Activated T-helper 1 cell treated with anti-CD3 and anti-CD28 coated beads, Interleukin-2, amount 50 U/mL, for 16 hours (primary cell): ENCODE measurements around the gene CYTH1.

Experiments
- DNase-seq, 2 donors: peaks; one replicate each; pipeline ENCODE4 v3.0.0-alpha.2; 2020; ENCODE audit warnings: low read depth in 1 of 2, low spot score in 1 of 2

The CYTH1 gene

DNA sequence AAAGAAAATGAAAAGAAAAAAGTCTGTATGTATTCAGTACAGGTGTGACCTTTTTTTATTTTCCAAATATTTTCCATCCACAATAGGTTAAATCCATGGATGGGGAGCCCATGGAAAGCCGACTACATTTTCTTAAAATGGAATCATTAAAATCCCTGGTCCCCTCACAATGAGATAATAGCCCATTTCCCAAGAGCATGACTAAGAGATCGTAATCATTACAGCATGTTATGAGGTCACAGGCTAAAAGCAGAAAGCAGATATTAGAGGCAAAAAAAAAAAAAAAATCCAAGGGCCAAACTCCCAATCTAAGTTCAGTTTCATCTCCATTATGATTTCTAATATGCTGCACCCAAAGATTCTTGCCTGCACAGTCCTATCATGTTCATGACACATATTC lies 44.7 kb downstream of the CYTH1 start:
- DNase-seq: no peak

DNA sequence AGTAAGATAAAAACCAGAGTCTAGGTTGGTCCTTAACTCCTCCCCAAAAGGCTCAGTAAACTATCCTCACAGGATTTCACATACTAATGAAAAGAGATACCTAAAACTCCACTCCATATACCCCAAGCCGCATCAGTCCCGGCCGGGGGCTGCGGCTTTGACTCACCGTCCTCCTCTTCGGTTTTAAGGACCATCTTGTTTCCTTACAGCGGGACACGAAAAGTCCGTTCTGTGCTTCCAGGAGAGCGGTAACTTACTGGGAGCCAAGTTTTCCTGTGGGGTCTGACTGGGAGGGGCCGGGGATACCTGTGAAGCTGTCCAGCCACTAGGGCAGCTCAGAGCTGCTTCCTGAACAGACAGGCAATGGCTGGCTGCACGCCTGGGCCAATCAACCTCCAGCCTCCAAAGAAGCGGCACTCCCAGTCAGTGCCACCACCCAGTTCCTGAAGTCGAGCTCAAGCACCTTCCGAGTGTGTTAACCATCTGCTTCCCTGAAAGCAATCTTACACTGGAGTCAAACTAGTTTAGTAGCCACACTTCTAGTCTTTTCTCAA lies 45.5 kb downstream of the CYTH1 start:
- peak in 1 of 2 donors; percentile 40 for DNase-seq

DNA sequence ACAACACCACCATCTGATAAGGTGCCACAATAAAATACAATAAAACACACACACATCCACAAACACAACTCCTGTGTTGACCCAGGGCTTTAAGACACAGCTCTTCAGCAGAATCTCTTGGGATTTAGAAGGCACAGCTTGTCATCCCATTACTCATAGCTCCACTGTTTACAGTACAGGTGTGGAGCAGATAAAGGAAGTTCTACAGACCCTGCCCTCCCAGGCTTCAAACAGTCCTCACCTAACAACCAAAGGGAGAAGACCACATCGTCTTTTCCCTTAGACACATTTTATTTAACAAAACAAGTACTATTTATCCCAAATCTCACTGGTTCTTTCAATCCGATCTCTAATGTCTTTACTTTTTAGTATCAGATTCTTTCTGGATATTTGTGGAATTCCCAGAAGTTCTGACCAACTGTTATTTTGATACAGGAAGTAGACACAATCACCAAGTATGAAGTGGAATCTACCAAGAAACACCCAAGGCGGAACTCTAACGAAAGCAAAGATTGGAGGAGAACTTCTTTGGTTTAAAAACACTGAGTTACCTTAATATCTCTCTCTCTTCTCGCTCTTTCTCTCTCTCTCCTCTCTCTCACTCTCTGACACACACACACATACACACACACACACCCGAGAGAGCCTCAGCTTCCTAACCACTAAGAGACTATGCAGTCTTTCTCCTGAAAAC lies 46.1 kb downstream of the CYTH1 start:
- DNase-seq: no peak

DNA sequence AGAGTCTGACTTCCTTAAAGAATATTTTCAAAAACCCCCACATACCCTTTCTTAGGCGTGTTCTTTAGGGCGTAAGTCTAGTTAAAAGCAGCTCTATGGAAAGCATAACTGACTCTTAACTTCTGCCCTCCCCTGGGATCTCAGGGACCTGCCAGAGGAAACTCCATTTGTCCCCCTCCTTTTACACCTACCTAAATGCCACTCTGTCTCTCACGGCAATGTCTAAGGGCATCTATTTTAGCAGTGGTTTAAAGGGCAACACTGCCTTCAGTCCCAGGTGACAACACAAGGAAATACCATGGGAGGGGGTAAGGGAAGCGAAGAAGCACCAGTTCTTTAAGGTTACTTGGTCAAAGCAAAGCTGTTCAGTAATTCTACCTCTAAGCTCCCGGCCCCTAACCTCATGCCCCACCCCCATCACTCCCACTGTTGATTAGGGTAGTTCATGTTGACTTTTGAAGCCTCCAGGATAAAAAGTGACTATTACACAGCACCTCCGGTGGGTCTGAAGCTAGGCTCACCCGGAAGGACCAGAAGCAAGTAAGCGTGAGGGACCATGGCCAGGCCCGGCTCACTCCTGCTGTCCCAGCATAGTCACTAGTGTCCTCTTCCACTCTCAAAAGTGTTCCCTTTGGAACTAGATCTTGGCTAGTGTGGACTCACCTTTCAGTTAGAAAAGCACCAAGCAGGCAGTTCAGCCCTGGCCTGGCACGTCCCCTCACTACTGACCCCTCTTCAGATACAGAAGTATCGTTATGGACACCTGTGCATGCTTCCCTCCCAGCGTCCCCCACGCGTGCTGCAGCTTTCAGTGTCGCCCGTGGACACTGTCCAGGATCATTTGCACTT lies 47.1 kb downstream of the CYTH1 start:
- no peak for DNase-seq

DNA sequence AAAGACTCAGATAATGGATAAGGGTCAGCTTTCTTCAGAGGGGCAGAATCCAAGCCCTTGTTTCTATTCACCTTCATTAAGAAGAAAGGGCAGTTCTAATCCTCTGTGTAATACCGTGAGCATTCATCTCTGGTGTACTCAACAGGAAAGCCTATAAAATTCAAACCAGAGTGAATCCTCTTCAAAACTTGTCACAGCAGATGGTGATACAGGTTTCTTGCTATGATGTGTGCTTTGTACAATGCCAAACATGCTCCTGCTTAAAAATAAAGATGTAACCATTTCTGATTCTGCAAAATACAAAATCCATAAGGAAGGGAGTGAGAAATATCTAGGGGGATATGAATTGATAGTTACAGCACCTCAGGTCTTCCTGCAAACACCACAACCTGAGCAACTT lies 49.7 kb downstream of the CYTH1 start:
- no peak for DNase-seq

DNA sequence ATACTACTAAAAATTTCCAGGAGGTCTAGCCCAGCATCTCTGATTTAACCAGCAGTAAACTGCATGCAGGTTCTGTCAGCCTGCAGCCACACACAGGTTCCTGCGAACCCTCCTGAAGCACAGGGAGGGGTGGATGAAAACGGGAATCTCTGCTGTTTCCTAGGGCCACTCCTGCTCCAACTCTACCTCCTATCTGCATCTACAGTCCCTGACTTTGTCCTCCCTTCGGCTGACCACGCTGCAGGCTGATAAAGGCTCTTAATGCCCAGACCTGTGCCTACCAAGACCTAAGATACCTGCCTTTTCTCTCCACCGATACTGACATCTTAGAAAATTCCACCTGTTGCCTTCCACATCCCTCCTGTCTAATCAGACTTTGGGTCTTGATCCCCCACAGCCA lies 50.2 kb downstream of the CYTH1 start:
- no peak for DNase-seq

DNA sequence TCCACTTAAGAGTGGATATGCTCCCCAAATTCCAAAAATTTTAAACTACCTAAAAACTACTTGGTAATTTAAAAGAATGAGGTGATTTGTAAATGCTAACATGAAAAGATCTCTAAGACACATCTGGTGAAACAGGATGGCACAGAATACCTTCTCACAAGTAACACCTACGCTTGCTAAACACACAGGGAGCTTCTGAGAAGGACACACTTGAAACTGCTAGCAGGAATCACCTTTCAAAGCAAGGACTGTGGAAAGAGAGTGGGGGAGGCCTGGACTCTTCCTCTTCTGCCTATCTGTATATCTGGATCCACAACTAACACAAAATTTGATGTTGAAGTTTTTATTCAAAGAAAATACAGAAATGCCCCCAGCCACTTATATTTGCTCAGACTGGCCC lies 52.4 kb downstream of the CYTH1 start:
- no peak for DNase-seq

DNA sequence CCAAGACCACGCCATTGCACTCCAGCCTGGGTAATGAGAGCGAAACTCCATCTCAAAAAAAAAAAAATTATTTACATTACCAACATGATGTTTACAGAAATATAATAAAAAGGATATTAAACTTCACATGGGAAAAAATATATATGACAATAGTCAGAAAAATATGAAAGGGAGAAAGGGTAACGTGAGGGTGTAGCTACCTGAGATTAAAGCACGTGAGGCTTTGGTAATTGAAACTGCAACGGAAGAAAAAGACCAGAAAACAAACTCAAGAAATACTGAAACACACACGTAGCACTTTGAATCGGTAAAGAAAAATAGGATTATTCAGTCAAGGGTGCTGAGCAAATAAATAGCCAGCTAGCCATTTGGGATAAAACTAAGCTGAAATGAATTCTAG lies 53.6 kb downstream of the CYTH1 start:
- DNase-seq: no peak

DNA sequence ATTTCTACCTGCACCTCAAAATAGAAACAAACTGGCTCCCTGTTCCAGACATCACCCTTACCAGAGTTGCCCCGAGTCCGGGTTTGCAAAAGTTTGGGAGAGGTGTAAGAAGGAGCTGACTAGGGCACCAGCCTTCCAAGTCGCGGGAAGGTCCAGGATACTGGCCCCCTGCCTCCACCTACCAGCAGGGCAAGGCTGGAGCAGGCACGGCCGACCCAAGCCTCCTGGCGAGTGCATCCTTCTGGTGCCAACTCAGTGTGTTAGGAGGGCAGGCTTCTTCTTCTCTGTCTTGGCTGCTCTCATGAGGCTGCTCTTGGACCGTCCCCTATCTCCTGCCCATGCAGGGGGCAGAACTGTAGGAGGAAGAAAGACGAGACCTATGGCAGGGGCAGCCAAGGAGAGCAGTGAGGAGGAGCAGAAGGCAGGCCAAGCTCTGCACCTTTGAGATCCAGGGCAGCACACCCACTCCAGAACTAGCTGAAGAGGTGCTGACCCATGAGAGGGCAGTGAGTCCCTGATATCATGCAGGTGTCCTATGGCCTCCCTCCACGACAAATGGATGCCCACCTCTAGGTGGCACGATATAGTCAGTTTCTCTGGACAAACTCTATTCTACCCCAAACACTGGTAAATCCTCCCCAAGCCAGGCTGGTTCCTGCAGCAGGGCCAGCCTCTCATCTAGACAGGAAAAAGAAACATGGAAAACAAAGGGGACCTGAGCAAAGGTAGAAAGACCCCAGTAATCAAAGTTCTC lies 54.4 kb downstream of the CYTH1 start:
- DNase-seq: no peak

DNA sequence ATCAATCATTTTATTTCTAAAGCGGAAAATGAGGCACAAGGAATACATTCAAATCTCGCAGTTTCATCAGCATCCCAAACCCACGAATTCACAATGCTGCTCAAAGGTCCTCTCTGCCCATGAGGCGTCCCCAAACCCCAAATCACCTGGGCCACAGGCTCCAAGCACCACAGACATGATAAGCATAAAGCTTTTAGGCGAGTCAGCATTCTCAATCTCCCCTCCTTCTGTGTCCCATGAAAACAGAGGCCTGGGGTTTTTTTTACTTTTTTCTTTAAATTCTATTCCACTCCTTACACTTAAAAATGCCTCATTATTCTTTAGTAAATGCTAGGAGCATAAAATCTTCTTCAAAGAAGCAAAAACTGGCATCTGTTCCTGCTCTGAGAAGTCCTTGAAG lies 55.0 kb downstream of the CYTH1 start:
- DNase-seq: no peak

DNA sequence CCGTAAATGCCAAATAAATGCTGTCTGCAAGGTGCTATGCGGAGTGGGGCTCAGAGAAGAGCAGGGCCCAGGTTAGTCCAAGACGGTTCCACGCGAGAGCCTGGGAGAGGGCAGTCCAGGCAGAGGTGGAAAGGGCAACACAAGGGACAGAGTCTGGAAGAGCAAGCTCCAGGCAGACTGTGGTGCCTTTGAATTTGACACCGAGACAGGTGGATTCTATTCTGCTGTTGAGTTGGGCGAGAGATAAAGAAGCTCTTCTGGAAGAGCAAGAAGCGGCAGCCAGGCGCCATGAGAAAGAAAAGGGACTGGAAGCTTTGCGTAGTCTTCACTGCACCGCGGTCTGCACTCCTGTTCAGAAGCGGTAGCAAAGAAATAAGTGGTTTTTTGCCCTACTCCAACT lies 55.6 kb downstream of the CYTH1 start:
- no peak for DNase-seq

DNA sequence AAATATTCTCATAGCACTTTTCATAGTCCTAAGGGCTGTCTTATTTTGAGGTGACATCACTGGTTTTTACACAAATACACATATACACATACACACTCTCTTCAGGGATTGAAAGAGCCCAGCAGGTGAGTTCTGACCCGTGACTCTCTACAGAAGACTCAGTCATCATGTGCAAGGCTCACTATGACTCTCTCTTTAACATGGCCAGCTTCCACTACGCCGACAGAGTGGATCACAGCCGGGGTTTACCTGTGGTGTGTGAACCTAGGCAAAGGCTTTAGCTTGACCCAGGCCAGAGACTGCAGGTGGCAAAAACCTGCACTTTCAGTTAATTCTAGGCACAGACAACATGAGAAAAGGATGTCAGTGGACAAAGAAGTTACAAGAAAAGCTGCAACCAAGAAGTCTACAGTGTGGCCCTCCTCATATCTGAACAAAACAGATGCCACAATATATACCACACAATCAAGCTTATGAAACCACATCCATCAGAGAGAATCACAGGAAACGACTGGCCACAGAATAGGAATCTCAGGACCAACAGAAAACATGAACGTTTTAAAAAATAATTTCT lies 56.5 kb downstream of the CYTH1 start:
- no peak for DNase-seq

DNA sequence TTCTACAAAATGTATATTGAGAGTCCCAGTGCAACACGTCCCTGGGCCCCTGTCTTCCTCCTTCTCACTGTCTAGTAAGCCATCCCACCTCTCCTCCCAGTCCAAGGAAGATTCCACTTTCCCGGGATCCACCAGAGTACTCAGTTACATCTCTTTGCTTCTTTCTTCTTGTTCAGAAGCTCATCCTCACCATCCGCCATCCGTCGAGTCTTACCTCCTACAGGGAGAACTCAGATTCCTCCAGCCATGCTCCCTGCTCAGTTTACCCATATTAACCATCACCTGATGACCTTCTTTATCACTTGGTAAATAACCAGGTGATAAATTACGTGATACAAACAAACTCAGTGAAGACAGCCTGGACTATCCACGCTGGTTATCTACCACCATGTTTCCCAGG lies 57.1 kb downstream of the CYTH1 start:
- DNase-seq: no peak

DNA sequence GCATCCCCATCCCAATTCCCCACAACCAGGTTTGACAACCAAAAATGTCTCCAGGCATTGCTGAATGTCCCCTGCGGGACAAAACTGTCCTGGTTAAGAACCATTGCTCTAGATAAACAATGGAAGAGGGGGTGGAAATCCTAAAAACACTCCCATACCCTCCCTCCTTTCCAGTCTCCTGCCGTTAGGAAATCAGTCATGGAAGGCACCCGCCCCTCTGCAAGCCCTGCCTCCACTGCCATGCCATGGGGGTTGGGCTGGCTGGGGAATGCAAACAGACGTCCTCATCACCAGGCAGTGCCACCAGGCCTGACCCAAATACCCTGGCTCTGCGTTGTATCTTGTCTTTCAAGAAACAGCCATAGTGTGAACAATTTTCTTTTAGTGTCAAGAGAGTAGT lies 57.5 kb downstream of the CYTH1 start:
- DNase-seq: no peak

DNA sequence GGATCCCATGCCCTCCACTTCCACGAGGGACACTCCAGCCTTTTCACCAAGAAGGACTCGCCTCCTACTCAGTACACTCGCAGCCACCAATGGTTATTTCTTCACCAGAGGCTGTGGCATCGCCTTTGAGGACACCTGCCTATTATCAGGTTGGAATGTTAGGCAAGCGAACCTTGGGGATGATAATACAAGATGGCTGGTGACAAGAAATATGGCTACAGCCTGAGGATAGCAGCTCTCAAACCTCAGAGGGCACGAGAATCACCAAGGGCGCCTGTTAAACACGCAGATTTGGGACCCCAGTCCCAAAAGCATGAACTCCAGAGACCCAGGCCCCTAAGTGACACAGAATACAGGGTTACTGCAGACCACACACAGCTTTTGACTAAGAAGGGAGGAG lies 58.1 kb downstream of the CYTH1 start:
- no peak for DNase-seq

DNA sequence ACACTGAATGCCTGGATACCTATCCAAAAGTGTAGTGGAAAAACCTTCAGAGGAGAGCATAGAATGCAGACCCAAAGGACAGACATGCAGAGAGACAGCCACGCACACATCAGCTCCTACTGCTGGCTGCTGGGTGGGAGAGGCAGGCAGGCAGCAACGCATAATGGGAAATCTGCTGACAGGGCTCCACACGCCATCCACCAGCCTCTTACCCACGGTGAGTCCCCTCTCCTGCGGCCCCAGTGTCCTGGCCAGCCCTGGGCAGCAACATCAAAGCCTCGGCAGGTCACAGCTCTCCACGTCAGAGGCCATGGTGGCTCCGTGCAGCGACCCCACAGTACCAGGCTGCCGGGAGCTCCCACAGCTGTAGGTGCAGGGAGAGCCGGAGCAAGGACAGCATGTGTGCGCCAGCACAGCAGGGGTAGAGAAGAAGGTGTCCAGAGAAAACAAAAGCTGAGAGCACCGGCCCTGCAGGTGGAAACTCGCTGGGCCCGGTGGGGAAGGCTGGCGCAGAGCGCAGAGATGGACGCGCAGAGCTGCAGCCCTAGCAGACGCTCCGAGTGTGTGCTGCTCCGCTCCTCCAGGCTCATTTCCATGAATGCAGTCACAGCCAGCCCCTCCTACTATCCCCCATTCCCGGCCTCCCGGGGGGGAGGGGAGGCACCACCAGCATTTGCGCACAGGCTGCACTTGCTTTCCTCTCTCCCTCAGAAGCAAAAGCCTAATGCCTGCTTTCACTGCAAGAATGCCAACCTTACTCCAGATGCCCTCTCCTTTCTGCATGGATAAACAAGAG lies 58.9 kb downstream of the CYTH1 start:
- DNase-seq: no peak

DNA sequence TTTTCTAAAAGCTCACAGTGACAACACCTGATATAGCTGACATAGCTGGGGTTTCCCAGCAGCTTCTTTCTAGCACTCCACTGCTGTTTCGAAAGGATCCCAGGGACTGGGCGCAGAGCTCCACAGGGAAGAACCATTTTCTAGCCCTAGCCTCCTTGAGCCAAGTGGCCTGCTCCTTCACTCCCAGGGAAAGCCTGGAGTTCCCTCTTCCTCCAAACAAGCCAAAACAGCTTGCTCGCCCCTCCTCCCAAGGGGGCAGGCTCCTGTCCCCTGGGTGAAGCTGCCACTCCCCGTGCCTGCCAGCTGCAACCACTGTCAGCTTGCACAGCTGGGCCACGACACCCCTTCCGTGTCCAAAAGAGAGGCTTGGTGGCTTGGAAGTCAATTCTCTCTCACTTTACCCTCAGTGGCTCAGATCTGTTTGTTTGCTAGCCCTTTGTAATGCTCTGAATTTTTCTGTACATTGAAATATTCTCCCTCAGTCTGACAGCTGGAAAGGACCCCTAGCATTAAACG lies 59.8 kb downstream of the CYTH1 start:
- DNase-seq: no peak

DNA sequence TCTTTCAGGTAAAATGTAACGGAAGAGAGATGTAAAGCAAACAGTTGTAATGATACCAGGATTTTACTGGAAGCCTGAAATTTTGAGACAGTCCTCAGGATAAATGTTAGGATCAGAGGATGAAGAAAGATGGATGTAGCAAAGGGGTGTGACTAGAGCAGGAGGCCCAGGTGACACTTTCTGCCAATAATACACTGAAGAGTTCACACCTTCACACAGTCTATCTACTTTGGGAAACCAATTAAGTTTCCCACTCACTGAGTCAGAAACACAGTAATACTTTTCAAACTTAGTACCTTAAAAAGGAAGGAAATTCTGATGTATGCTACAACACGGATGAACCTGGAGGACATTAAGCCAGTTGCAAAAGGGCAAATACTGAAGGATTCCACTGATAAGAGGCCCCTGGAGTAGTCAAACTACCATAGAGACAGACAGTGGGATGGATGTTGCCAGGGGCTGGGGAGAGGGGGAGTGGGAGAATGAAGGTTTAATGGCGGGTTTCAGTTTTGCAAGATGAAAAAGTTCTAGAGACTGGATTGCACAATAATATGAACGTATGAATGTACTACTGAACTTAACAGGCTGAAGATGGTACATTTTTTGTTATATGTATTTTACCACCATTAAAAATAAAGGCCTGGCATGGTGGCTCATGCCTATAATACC lies 62.3 kb downstream of the CYTH1 start:
- DNase-seq: no peak

DNA sequence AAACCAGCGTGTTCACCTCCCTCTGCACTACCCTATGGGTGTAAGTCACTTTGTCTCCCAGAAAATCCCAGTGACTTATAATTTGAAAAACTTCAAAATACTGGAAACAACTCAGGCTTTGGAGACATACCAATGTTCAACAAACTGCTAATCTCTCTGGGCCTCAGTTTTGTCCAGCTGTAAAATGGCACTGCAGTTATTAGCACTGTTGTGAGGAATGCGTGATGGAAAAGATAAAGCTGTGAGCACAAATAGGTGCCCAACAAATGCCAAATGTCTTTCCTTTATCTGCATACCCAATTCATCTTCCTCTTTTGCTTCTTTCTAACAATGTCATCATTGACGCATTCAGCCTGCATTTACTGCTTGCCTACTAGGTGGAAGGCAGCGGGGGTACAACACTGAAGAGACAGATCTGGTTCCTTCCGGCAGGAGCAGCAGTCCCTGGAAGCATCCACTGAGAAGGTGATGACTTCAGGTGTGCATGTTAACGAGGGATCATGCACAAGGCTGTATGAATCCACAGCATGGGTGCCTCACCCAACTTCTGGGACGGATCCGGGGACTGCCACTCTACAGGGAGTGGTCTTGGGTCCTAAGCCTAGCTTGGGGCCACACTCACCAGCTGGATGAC lies 63.4 kb downstream of the CYTH1 start:
- no peak for DNase-seq
